Neuron (in vitro differentiated cells): Measurements from ENCODE around the gene RAB33B.

ENCODE experiments used
- H2AFZ ChIP-seq: one replicate; pipeline ENCODE4 v1.6.1; 2013; ENCODE audit warnings: low read depth, mild to moderate bottlenecking, inconsistent platforms, low read length, moderate library complexity
- H3K27me3 ChIP-seq: one replicate; pipeline ENCODE4 v1.6.1; 2013; ENCODE audit warnings: low read length; ENCODE audit not compliant: insufficient read depth
- H3K36me3 ChIP-seq: one replicate; pipeline ENCODE4 v1.6.1; 2013; ENCODE audit warnings: low read length; ENCODE audit not compliant: insufficient read depth
- H3K4me1 ChIP-seq: one replicate; pipeline ENCODE4 v1.6.1; 2013; ENCODE audit warnings: low read length; ENCODE audit not compliant: insufficient read depth
- H3K4me3 ChIP-seq: 2 replicates; pipeline ENCODE4 v1.5.1; 2013; ENCODE audit warnings: mild to moderate bottlenecking, low read length, moderate library complexity
- H3K9me3 ChIP-seq: one replicate; pipeline ENCODE4 v1.6.1; 2013; ENCODE audit warnings: low read length

The RAB33B gene

GRCh38 chr4:139470295-139470694, 16.4 kb downstream of the RAB33B start:
- Histone ChIP-seq H3K36me3 (peaks cover 15% of the 10 kb centered on the region), H3K4me1 (no peaks in the 10 kb centered on the region), H2AFZ (no peak overlapping the region), H3K27me3 (no peaks in the 10 kb centered on the region), H3K4me3 (no peak overlapping the region), H3K9me3 (peaks cover 16% of the 10 kb centered on the region)

GRCh38 chr4:139470997-139471665, 17.2 kb downstream of the RAB33B start:
- Histone ChIP-seq H3K27me3 (no peaks in the 10 kb centered on the region), H3K4me3 (no peak overlapping the region), H2AFZ (no peak overlapping the region), H3K36me3 (peaks cover 15% of the 10 kb centered on the region), H3K4me1 (no peaks in the 10 kb centered on the region), H3K9me3 (peaks cover 16% of the 10 kb centered on the region)

- H3K36me3 ChIP-seq = peaks cover 15% of the 10 kb centered on the region
- peaks cover 16% of the 10 kb centered on the region for H3K9me3 ChIP-seq
- no peak overlapping the region for H2AFZ ChIP-seq
- H3K4me3 ChIP-seq = no peak overlapping the region
- no peaks in the 10 kb centered on the region for H3K27me3 ChIP-seq
- H3K4me1 ChIP-seq = no peaks in the 10 kb centered on the region
These were observed 18.9 kb downstream of the RAB33B start for GRCh38 chr4:139472852-139473251.

- Histone ChIP-seq H3K27me3 (no peaks in the 10 kb centered on the region), H2AFZ (no peak overlapping the region), H3K36me3 (peaks cover 15% of the 10 kb centered on the region), H3K9me3 (peaks cover 2% of the 10 kb centered on the region), H3K4me1 (no peaks in the 10 kb centered on the region), H3K4me3 (no peak overlapping the region)
These were observed 22.4 kb downstream of the RAB33B start for GRCh38 chr4:139476363-139476762.

GRCh38 chr4:139481465-139481864, 27.5 kb downstream of the RAB33B start:
- H3K4me1 ChIP-seq = no peaks in the 10 kb centered on the region
- no peak overlapping the region for H3K4me3 ChIP-seq
- no peak overlapping the region for H2AFZ ChIP-seq
- peaks cover 2% of the 10 kb centered on the region for H3K9me3 ChIP-seq
- no peaks in the 10 kb centered on the region for H3K36me3 ChIP-seq
- H3K27me3 ChIP-seq = no peaks in the 10 kb centered on the region

DNA sequence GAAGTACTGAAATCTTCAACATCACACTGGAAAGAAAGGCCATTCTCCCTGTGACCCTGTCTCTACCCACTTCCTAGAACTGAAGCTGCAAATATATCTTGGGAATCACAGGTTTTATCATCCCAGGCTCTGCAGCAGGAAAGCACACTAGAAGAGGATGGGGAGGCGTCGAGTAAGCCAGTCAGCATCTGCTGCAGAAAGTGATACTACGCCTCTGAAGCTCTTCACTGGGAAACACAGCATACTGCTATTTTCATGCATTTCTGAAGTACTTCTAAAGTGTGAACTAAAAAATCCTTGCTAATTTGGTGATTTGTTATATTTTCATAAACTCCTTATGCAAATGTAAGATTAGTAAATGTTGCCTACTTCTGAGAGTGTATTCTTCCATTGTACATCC, 29.1 kb downstream of the RAB33B start:
- Histone ChIP-seq H3K9me3 (peaks cover 2% of the 10 kb centered on the region), H3K27me3 (no peaks in the 10 kb centered on the region), H3K36me3 (no peaks in the 10 kb centered on the region), H2AFZ (no peak overlapping the region), H3K4me1 (no peaks in the 10 kb centered on the region), H3K4me3 (no peak overlapping the region)

DNA sequence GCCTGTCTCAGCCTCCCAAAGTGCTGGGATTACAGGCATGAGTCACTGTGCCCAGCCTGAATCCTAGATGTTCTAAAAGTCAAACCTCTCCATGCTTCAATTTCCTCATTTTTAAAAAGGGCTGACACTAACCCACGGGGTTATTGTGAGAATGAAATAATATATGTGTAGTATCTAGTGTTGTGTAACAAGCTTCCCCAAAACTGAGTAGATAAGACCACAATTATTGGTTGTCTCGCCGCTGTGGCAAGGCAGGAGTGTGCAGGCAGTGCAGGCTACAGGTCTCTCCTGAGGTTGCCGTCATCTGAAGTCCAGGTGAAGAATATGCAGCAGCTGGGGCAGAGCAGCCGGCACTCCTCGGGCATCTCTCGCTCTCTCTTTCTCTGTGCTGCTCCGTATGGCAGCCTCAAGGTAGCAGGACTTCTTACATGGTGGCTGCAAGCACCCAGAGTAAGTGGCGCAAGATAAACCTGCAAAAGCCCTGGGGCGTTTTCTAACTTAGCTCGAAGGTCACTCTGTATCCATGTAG, 30.9 kb downstream of the RAB33B start:
- Histone ChIP-seq H3K9me3 (peaks cover 2% of the 10 kb centered on the region), H3K27me3 (no peaks in the 10 kb centered on the region), H2AFZ (no peak overlapping the region), H3K36me3 (no peaks in the 10 kb centered on the region), H3K4me3 (no peak overlapping the region), H3K4me1 (no peaks in the 10 kb centered on the region)

GRCh38 chr4:139488442-139488841, 34.5 kb downstream of the RAB33B start:
- Histone ChIP-seq H3K4me1 (no peaks in the 10 kb centered on the region), H2AFZ (no peak overlapping the region), H3K27me3 (no peaks in the 10 kb centered on the region), H3K4me3 (no peak overlapping the region), H3K36me3 (no peaks in the 10 kb centered on the region), H3K9me3 (peaks cover 2% of the 10 kb centered on the region)

DNA sequence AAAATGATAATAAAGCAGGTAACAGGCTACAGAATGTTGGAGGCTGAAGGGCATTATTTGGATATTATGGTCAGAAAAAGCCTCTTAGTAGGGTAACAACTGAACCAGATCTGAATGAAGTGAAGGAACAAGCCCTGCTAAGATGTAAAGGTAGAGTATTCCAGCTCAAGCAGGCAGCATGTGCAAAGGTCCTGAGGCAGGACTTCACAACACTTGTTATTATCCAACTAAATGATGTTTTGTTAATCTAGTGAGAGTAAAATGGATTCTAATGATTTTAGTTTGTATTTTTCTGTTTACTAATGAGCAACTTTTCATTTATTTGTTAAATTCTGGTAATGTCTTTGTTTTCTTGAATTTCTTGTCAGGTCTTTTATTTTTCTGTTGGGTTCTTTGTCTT, 35.7 kb downstream of the RAB33B start:
- Histone ChIP-seq H3K9me3 (peaks cover 2% of the 10 kb centered on the region), H3K27me3 (no peaks in the 10 kb centered on the region), H3K4me3 (no peak overlapping the region), H3K36me3 (no peaks in the 10 kb centered on the region), H2AFZ (no peak overlapping the region), H3K4me1 (no peaks in the 10 kb centered on the region)

- Histone ChIP-seq H2AFZ (no peak overlapping the region), H3K36me3 (no peaks in the 10 kb centered on the region), H3K27me3 (no peaks in the 10 kb centered on the region), H3K9me3 (no peaks in the 10 kb centered on the region), H3K4me3 (no peak overlapping the region), H3K4me1 (no peaks in the 10 kb centered on the region)
These were observed 38.5 kb downstream of the RAB33B start for GRCh38 chr4:139492429-139492828.

DNA sequence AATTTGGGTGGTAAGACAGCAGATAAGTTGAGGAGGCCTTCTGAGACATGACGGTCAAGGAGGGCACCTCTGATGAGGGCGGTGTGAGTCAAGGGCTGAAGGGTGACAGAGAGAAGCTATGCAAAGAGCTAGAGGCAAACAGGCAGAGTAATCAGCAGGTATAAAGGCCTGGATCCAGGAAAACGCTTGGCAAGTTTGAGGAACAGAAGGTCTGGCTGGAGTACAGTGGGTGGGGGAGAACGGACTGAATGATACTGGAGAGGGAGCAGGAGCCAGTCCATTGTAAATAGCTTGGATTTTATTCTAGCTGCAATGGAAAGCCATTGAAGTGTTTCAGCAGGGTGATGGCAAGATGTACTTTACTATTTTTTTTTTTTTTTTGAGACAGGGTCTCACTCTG, 39.3 kb downstream of the RAB33B start:
- Histone ChIP-seq H3K4me1 (no peaks in the 10 kb centered on the region), H2AFZ (no peak overlapping the region), H3K36me3 (no peaks in the 10 kb centered on the region), H3K27me3 (no peaks in the 10 kb centered on the region), H3K9me3 (no peaks in the 10 kb centered on the region), H3K4me3 (no peak overlapping the region)

GRCh38 chr4:139499186-139499585, 45.3 kb downstream of the RAB33B start:
- H3K4me1 ChIP-seq = no peaks in the 10 kb centered on the region
- no peaks in the 10 kb centered on the region for H3K9me3 ChIP-seq
- no peaks in the 10 kb centered on the region for H3K27me3 ChIP-seq
- H3K36me3 ChIP-seq = no peaks in the 10 kb centered on the region
- no peak overlapping the region for H3K4me3 ChIP-seq
- no peak overlapping the region for H2AFZ ChIP-seq

- Histone ChIP-seq H3K4me3 (no peak overlapping the region), H3K36me3 (no peaks in the 10 kb centered on the region), H3K9me3 (no peaks in the 10 kb centered on the region), H3K4me1 (no peaks in the 10 kb centered on the region), H2AFZ (no peak overlapping the region), H3K27me3 (no peaks in the 10 kb centered on the region)
These were observed 47.2 kb downstream of the RAB33B start for GRCh38 chr4:139501117-139501516.

GRCh38 chr4:139501527-139501926, 47.6 kb downstream of the RAB33B start:
- no peaks in the 10 kb centered on the region for H3K36me3 ChIP-seq
- no peak overlapping the region for H2AFZ ChIP-seq
- no peaks in the 10 kb centered on the region for H3K27me3 ChIP-seq
- H3K9me3 ChIP-seq = no peaks in the 10 kb centered on the region
- no peak overlapping the region for H3K4me3 ChIP-seq
- H3K4me1 ChIP-seq = no peaks in the 10 kb centered on the region
